PC-9 (cell line): ENCODE data around the gene MYL7. TPM values are rescaled to one million over a fixed set of nuclear protein-coding genes. Genes with fewer than 3 reads are reported as not detected.
"Not testable (repeated sequence)": the region's sequence is repeated elsewhere in the genome, so short reads cannot be mapped to it uniquely, and the experiment has no call there.

Source experiments
- BruUV-seq: library from RNA; stranded (reverse); fragments of 400-500 nt; replicated peaks from 2 replicates; lab custom pipeline; 2021; lab: Mats Ljungman, UMichigan
- CTCF ChIA-PET: fragments of 300-600 bp; sonication (Branson Sonifier 250); formaldehyde crosslinking; loops from one replicate; lab custom pipeline; 2022; ENCODE audit warnings: antibody characterized with exemption; lab: Charles Lee
- POLR2A ChIA-PET: fragments of 300-600 bp; sonication (Branson Sonifier 250); formaldehyde crosslinking; loops from one replicate; lab custom pipeline; 2022; ENCODE audit warnings: antibody characterized with exemption; ENCODE audit not compliant: unreplicated experiment; lab: Charles Lee
- DNase-seq, 2 experiments: peaks; one replicate each; pipeline versions ENCODE4 v3.0.0 to v3.0.0-alpha.2; 2015 to 2022; ENCODE audit warnings: mixed read lengths in 1 of 2
- H2AFZ ChIP-seq: fragments of 200-600 bp; sonication (generic); 2 replicates; pipeline ENCODE4 v1.8.1; 2017; ENCODE audit warnings: antibody characterized with exemption
- H3F3A ChIP-seq: fragments of 200-600 bp; sonication (generic); 2 replicates; pipeline ENCODE4 v1.8.1; 2017; ENCODE audit warnings: antibody characterized with exemption, mild to moderate bottlenecking, low read depth; ENCODE audit not compliant: insufficient read depth
- H3K27ac ChIP-seq: fragments of 200-600 bp; sonication (generic); 2 replicates; pipeline ENCODE4 v1.6.1; 2016; ENCODE audit warnings: mixed run types
- H3K27me3 ChIP-seq: fragments of 200-600 bp; sonication (generic); 2 replicates; pipeline ENCODE4 v1.6.1; 2016; ENCODE audit warnings: low read depth, mixed run types; ENCODE audit not compliant: insufficient read depth
- H3K36me3 ChIP-seq: fragments of 200-600 bp; sonication (generic); 2 replicates; pipeline ENCODE4 v1.6.1; 2016; ENCODE audit warnings: low read depth, mixed run types
- H3K4me1 ChIP-seq: fragments of 200-600 bp; sonication (generic); replicated peaks from 2 replicates; pipeline ENCODE4 v1.6.1; 2016; ENCODE audit warnings: mixed run types; ENCODE audit not compliant: insufficient read depth
- H3K4me2 ChIP-seq: fragments of 200-600 bp; sonication (generic); 2 replicates; pipeline ENCODE4 v1.6.1; 2017; ENCODE audit warnings: mixed run types
- H3K4me3 ChIP-seq: fragments of 200-600 bp; sonication (generic); 2 replicates; pipeline ENCODE4 v1.6.1; 2016; ENCODE audit warnings: mixed run types
- H3K79me2 ChIP-seq: fragments of 200-600 bp; sonication (generic); 2 replicates; pipeline ENCODE4 v1.6.1; 2017; ENCODE audit warnings: low read depth, mixed run types
- H3K9me2 ChIP-seq: fragments of 200-600 bp; sonication (generic); 2 replicates; pipeline ENCODE4 v1.8.1; 2017; ENCODE audit warnings: mild to moderate bottlenecking; ENCODE audit not compliant: insufficient read depth
- H3K9me3 ChIP-seq: fragments of 200-600 bp; sonication (generic); 2 replicates; pipeline ENCODE4 v1.8.1; 2016; ENCODE audit warnings: low read depth; ENCODE audit not compliant: insufficient read depth
- H4K20me1 ChIP-seq: fragments of 200-600 bp; sonication (generic); 2 replicates; pipeline ENCODE4 v1.8.1; 2017; ENCODE audit not compliant: insufficient read depth
- CTCF ChIP-seq: fragments of 200-600 bp; sonication (generic); conservative IDR thresholded peaks from 2 replicates; pipeline ENCODE4 v1.6.1; 2017; ENCODE audit warnings: mixed run types, antibody characterized with exemption, mild to moderate bottlenecking, moderate library complexity
- EZH2 ChIP-seq: fragments of 200-600 bp; sonication (generic); IDR thresholded peaks from 2 replicates; pipeline ENCODE4 v1.8.0; 2017; ENCODE audit warnings: antibody characterized with exemption, low read depth
- intact Hi-C: fragments of 100-400 bp; cut with micrococcal nuclease; formaldehyde crosslinking; loops from one replicate; pipeline ENCODE4 v1.10.0; 2022; ENCODE audit not compliant: unreplicated experiment
- total RNA-seq: library from RNA; stranded (reverse); gene quantifications from 2 replicates; pipeline ENCODE4 v1.2.3, GENCODE V29; 2021

MYL7 gene
- total RNA-seq, 1 experiment from 2014 or later, result not detected

DNA sequence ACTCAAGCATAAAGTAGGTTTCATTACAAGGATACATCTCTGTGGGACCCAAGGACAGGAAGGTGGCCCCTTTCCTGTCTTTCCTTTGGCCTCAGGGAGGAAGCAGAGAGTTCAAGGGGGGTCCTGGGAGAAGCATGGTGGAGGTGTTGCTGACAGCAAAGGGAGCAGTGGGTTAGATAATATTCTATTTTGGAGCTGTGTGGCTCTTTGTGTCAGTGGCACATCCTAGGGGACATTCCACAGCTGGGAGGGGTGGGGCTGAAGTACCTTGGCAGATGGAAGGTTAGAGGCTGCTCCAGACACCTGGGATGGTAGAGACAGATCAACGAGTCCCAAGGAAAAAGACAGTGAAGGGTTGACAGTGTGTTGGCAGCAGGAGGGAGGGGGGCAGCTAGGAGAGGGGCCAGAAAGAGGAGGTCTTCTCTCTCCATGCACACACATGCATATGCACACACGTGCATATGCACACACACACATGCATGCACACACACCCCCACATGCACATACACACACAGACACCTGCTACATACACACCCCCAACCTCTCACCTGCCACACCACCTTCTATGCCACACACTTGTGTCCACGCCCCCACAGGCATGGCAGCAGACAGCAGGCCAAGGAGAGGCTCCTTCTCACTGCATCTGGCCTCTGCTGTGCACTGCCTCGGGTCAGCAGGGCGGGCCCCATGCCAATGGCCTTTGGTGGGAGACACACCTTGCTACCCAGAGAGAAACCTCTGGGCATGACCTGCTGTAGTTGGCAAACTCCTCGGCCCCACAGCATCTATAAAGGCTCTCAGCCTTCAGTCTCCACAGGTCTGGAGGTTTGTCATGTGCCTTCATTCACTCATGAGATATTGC is 12.2 kb downstream of the MYL7 start:
- CTCF ChIA-PET, result no interaction called here
- BruUV-seq, result no TSS peak

DNA sequence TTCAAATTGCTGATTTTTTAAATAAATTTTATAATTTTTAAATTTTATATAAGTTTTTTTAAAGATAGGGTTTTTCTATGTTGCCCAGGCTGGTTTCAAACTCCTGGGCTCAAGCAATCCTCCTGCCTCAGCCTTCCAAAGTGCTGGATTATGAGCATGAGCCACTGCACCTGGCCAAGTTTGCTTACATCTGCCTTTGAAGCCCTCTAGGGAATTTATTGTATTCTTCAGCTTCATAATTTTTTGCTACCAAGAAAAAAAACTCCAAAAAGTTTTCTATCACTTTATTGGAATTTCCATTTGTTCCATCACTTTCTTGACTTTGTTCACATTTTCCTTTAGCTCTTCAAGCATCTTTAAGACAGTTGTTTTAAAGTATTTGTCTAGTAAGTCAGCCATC is 14.0 kb downstream of the MYL7 start:
- TF ChIP-seq CTCF (no peak), EZH2 (no peak)
- CTCF ChIA-PET, result no interaction called here
- POLR2A ChIA-PET, result interaction anchor here (0.5 kb wide), 1 partner anchor 85 kb away, joined by 7 read pairs; no protein-coding TSS in a partner anchor
- no TSS peak for BruUV-seq
- Histone ChIP-seq H3K9me3 (no peaks in the 10 kb centered on the region), H3F3A (peaks cover 11% of the 10 kb centered on the region; the same call in 1 of the 2 replicates), H4K20me1 (no peaks in the 10 kb centered on the region), H3K27me3 (no peaks in the 10 kb centered on the region), H3K4me2 (no peak overlapping the region), H3K9me2 (no peaks in the 10 kb centered on the region), H3K4me1 (peaks cover 9% of the 10 kb centered on the region), H3K4me3 (no peak overlapping the region), H3K36me3 (no peaks in the 10 kb centered on the region), H3K27ac (no peak overlapping the region), H3K79me2 (peaks cover 10% of the 10 kb centered on the region), H2AFZ (no peak overlapping the region)
- intact Hi-C loops, result no loop called here
- DNase-seq, result no peak

More for the DNA sequence above, 12.2 kb downstream of the MYL7 start:
- peaks cover 5% of the 10 kb centered on the region for H3K4me1 ChIP-seq
- no peaks in the 10 kb centered on the region for H3K9me2 ChIP-seq
- intact Hi-C loops, result no loop called here
- H3K9me3 ChIP-seq, result no peaks in the 10 kb centered on the region
- no peaks in the 10 kb centered on the region for H4K20me1 ChIP-seq
- H3K27me3 ChIP-seq, result no peaks in the 10 kb centered on the region
- POLR2A ChIA-PET, result interaction anchor here (0.6 kb wide), 1 partner anchor 73 kb away, joined by 4 read pairs; no protein-coding TSS in a partner anchor
- no peak for DNase-seq
- no peaks in the 10 kb centered on the region for H3K79me2 ChIP-seq
- H3K36me3 ChIP-seq, result no peaks in the 10 kb centered on the region
- H2AFZ ChIP-seq, result no peak overlapping the region
- no peak overlapping the region for H3K27ac ChIP-seq
- no peak overlapping the region for H3K4me3 ChIP-seq
- no peak for TF ChIP-seq EZH2
- no peak for TF ChIP-seq CTCF
- no peak overlapping the region for H3K4me2 ChIP-seq
- H3F3A ChIP-seq, result peaks cover 11% of the 10 kb centered on the region; the same call in 1 of the 2 replicates

DNA sequence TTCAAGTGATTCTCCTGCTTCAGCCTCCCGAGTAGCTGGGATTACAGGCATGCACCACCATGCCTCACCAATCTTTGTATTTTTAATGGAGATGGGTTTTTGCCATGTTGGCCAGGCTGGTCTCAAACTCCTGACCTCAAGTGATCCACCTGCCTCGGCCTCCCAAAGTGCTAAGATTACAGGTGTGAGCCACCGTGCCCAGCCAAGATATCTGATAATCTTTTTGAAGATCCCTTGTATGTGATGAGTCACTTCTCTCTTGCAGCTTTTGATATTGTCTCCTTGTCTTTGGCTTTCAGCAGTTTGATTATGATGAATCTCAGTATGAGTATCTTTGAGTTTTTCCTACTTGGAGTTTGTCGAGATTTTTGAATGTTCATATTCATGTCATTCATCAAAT is 14.6 kb downstream of the MYL7 start:
- H3K36me3 ChIP-seq, H3K27me3 ChIP-seq, BruUV-seq, H3K4me3 ChIP-seq, CTCF ChIA-PET, H3K4me2 ChIP-seq, H3K27ac ChIP-seq, H3K9me2 ChIP-seq, H3K9me3 ChIP-seq, intact Hi-C loops, H4K20me1 ChIP-seq, H2AFZ ChIP-seq, DNase-seq: not testable (repeated sequence)
- peaks cover 11% of the 10 kb centered on the region; the same call in 1 of the 2 replicates for H3F3A ChIP-seq
- peaks cover 16% of the 10 kb centered on the region for H3K79me2 ChIP-seq
- POLR2A ChIA-PET, result interaction anchor here (0.6 kb wide), 2 partner anchors 53 to 289 kb away, joined by 3 to 5 read pairs; no protein-coding TSS in a partner anchor
- H3K4me1 ChIP-seq, result peaks cover 15% of the 10 kb centered on the region
